ENCODE measurements around the gene EFNA5.

DNA sequence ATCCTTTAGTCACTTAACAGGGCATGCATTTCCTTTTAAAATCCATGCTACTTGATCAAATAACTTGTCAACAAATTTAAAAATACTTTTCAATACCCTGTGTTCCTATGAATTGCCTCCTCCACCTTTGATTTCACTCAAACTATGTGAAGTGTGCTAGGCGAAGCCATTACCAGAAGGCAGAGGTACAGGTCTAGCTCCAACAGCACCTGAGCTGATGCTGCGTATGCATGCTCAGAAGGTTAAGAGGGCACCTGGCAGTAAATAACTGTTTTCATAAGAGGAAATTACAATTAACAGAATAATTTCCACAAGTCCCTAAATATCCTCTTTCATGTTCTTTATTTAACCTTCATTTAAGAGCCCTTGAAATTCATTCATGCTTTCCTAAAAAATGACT lies 251.8 kb downstream of the EFNA5 start:
- TF ChIP-seq, protein P1, sequence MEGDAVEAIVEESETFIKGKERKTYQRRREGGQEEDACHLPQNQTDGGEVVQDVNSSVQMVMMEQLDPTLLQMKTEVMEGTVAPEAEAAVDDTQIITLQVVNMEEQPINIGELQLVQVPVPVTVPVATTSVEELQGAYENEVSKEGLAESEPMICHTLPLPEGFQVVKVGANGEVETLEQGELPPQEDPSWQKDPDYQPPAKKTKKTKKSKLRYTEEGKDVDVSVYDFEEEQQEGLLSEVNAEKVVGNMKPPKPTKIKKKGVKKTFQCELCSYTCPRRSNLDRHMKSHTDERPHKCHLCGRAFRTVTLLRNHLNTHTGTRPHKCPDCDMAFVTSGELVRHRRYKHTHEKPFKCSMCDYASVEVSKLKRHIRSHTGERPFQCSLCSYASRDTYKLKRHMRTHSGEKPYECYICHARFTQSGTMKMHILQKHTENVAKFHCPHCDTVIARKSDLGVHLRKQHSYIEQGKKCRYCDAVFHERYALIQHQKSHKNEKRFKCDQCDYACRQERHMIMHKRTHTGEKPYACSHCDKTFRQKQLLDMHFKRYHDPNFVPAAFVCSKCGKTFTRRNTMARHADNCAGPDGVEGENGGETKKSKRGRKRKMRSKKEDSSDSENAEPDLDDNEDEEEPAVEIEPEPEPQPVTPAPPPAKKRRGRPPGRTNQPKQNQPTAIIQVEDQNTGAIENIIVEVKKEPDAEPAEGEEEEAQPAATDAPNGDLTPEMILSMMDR (IDR thresholded peaks at IDR 0.05), result no peak
- no peak for TF ChIP-seq ZFX (IDR thresholded peaks at IDR 0.05; ENCODE audit: borderline replicate concordance)

All from 22Rv1 (cell line).